Lower lobe of right lung (tissue), 2 donors: ENCODE results near the gene TAMALIN. TPM values are rescaled to one million over a fixed set of nuclear protein-coding genes. Genes with fewer than 3 reads are reported as not detected.

Experiments
- ATAC-seq, 2 donors: fragments of 200-7000 bp; cut with Tn5 transposase; one replicate each; pipeline ENCODE4 v1.9.1; 2020 to 2022; ENCODE audit warnings: mild to moderate bottlenecking in 2 of 2, moderate library complexity in 2 of 2
- DNase-seq: peaks from one replicate; pipeline ENCODE4 v3.0.0-alpha.2; 2020
- H3K27ac ChIP-seq: fragments of 200-600 bp; one replicate; pipeline ENCODE4 v1.8.0; 2022
- H3K27me3 ChIP-seq: fragments of 200-600 bp; one replicate; pipeline ENCODE4 v1.8.0; 2022; ENCODE audit warnings: low read depth
- H3K36me3 ChIP-seq: fragments of 200-600 bp; one replicate; pipeline ENCODE4 v1.8.0; 2022; ENCODE audit warnings: mild to moderate bottlenecking
- H3K4me1 ChIP-seq: fragments of 200-600 bp; one replicate; pipeline ENCODE4 v1.8.0; 2022
- H3K4me3 ChIP-seq: fragments of 200-600 bp; one replicate; pipeline ENCODE4 v1.8.0; 2022; ENCODE audit warnings: mild to moderate bottlenecking
- H3K9me3 ChIP-seq: fragments of 200-600 bp; one replicate; pipeline ENCODE4 v1.8.0; 2022
- intact Hi-C: fragments of 100-400 bp; cut with DNase I; formaldehyde crosslinking; loops from one replicate; pipeline ENCODE4 v1.11.0; 2022
- total RNA-seq: library from RNA; stranded (reverse); fragmentation: NEBNext Ultra II Directional; extraction: Animal tissue kit (Norgen Biotek cat#: 25700); gene quantifications from one replicate; pipeline ENCODE4 v1.2.1, GENCODE V29; 2021
- TF ChIP-seq, protein P1 (sequence below): fragments of 200-600 bp; IDR thresholded peaks from one replicate; pipeline ENCODE4 v1.8.0; 2022; ENCODE audit warnings: antibody characterized with exemption, mild to moderate bottlenecking
- donor health status: DM: no; HTN: yes; CAD: no; lungs with severe emphysema.

TAMALIN gene
- total RNA-seq, 1 donor from 2014 or later: 85.5 TPM

DNA sequence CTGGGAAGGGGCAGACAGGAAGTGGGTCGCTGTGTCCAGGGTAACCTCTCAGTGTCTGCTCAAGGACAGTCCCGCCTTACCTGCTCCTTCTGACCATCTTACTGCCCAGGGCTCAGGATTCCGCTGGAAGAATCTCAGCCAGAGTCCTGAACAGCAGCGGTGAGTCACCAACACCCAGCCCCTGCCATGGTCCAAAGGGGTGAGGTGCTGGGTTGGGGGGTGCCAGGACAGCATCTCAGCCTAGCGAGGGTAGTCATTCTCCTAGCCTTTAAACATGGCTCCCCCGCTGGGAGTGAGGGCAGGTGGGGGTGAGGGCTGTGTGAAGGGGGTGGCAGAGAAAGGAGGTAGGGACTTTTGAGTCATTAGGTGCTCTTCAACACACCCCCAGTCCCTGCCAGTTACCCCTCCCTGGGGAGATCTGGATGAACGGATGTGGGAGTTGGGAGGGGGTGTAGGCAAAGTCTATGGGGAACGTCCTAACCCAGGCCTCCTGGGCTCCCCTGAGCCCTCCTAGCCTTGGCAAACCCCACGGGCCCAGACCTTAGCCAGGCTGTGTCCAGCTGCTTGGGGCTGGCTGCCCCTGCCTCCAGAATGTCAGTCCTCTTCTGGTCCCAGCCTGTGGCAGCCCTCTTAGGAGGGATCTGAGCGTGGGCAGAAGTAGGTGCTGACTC lies 2.5 kb downstream of the TAMALIN start:
- ATAC-seq (no peak), DNase-seq (no peak)
- Histone ChIP-seq H3K27ac (peak overlapping the region; percentile 92), H3K36me3 (peaks cover 35% of the 10 kb centered on the region), H3K4me1 (peaks cover 61% of the 10 kb centered on the region), H3K9me3 (no peaks in the 10 kb centered on the region), H3K27me3 (peaks cover 19% of the 10 kb centered on the region), H3K4me3 (peak overlapping the region; percentile 74)
- intact Hi-C loops: no loop called here
- TF ChIP-seq, protein P1, sequence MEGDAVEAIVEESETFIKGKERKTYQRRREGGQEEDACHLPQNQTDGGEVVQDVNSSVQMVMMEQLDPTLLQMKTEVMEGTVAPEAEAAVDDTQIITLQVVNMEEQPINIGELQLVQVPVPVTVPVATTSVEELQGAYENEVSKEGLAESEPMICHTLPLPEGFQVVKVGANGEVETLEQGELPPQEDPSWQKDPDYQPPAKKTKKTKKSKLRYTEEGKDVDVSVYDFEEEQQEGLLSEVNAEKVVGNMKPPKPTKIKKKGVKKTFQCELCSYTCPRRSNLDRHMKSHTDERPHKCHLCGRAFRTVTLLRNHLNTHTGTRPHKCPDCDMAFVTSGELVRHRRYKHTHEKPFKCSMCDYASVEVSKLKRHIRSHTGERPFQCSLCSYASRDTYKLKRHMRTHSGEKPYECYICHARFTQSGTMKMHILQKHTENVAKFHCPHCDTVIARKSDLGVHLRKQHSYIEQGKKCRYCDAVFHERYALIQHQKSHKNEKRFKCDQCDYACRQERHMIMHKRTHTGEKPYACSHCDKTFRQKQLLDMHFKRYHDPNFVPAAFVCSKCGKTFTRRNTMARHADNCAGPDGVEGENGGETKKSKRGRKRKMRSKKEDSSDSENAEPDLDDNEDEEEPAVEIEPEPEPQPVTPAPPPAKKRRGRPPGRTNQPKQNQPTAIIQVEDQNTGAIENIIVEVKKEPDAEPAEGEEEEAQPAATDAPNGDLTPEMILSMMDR: no peak

DNA sequence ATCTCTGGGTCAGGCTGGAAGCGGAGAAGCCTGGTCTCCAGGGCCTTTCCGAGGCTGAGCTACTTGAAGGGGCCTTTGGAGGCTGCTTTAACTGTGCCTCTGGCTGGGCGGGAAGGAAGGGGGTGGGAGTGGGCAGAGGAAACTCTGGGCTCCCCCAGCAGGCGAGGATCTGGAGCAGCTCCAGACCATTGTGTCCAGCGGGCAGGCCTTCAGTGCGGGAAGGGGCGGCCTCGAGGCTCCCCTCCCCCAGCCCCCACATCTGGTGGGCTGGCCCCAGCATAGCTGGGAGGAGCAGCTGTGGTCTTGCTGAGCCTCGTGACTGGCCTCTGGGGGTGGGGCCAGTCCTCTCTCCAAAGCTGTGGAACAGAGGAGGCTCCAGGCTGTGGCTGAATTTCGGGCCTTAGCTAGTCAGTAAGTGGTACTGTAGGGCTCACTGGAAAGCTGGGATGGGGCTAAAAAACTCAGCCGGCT lies 3.4 kb downstream of the TAMALIN start:
- Histone ChIP-seq H3K4me1 (peaks cover 51% of the 10 kb centered on the region), H3K27ac (peak overlapping the region; percentile 92), H3K27me3 (peaks cover 18% of the 10 kb centered on the region), H3K9me3 (no peaks in the 10 kb centered on the region), H3K4me3 (peak overlapping the region; percentile 74), H3K36me3 (peaks cover 40% of the 10 kb centered on the region)
- intact Hi-C loops: no loop called here
- peak; percentile 74 for DNase-seq
- TF ChIP-seq, protein P1: no peak
- ATAC-seq: peak; percentile 35 to 56

DNA sequence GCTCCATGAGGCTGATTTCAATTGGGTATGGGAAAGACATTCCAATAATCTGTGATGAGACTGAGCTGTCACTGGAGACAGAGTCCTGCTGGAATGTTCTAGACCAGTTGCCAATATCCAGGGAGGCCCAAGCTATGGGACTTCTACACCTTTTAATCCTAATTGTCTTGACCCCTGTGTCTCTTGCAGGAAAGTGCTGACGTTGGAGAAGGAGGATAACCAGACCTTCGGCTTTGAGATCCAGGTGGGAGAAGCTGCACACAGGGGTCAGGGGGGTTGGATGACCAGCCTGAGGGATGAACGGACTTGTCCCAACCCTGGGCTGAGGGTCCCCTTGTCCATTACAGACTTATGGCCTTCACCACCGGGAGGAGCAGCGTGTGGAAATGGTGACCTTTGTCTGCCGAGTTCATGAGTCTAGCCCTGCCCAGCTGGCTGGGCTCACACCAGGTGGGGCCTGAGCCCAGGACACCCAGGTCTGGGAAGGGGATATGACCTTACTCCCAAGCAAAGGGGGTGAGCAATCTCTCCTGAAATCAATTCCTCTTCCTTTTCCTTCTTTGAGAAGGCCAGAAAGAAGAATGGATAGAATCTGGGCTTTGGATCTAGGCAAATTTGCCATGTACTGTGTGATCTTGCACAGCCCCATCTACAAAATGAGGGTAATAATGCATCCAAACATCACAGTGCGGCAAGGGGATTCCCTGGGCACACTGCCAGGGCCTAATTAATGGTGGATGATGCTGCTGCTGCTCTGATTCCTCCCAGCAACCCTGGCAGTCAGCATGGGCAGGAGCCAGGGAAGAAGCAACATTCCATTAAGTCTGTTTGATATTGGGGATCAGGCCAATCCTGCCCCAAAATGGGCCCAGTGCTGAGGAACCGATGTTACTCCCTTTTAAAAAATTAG lies 4.2 kb downstream of the TAMALIN start:
- H3K4me1 ChIP-seq: peaks cover 44% of the 10 kb centered on the region
- peaks cover 13% of the 10 kb centered on the region for H3K27me3 ChIP-seq
- H3K9me3 ChIP-seq: no peaks in the 10 kb centered on the region
- H3K36me3 ChIP-seq: peaks cover 47% of the 10 kb centered on the region
- peak overlapping the region; percentile 92 for H3K27ac ChIP-seq
- peak overlapping the region; percentile 74 for H3K4me3 ChIP-seq
- ATAC-seq (no peak), DNase-seq (no peak)
- TF ChIP-seq, protein P1: no peak
- intact Hi-C loops: no loop called here

DNA sequence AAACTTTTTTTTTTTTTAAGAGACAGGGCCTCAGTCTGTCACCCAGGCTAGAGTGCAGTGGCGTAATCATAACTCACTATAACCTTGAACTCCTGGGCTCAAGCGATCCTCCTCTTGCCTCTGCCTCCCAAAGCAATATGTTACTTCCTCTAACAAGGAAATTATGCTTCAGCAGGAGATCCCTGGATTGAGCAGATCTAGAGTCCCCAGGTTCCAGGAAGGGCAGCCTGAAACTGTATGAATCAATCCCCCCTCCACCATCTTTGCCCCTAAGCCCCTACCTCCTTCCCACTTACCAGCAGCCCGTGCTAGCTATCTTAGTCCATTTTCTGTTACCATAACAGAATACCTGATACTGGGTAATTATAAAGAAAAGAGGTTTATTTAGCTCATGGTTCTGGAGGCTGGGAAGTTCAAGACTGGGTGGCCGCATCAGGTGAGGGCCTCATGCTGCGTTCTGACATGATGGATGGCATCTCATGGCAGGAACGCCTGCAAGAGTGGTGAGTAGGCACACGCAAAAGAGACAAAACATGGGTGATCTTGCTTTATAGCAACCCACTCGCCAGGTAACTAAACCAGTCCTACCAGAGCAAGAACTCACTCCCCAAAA lies 5.0 kb downstream of the TAMALIN start:
- peak overlapping the region; percentile 92 for H3K27ac ChIP-seq
- peaks cover 37% of the 10 kb centered on the region for H3K4me1 ChIP-seq
- peaks cover 47% of the 10 kb centered on the region for H3K36me3 ChIP-seq

More for the DNA sequence above, 5.0 kb downstream of the TAMALIN start:
- DNase-seq (no peak), ATAC-seq (no peak)
- H3K4me3 ChIP-seq: no peak overlapping the region
- H3K27me3 ChIP-seq: peaks cover 6% of the 10 kb centered on the region
- TF ChIP-seq, protein P1: no peak
- H3K9me3 ChIP-seq: no peaks in the 10 kb centered on the region
- intact Hi-C loops: no loop called here
